ENCODE results near the gene FADS2. TPM values are rescaled to one million over a fixed set of nuclear protein-coding genes. Genes with fewer than 3 reads are reported as not detected.

FADS2 gene
- total and polyA plus RNA-seq, 10 of the 15 experiments (the other 5 are each of a cell fraction or from before 2014, with no cell fraction given), result 3.3 to 313 (median 149) TPM

- H3K27me3 ChIP-seq (replicated peaks in 1 of 2; ENCODE audit: control insufficient read depth in 2 of 2, insufficient read depth in 2 of 2, low read length in 1 of 2), result peaks cover 0 to 1% of the 10 kb centered on the region in 2 experiments; a peak in 1 of 4 replicates
- no peak overlapping the region for H3K4me2 ChIP-seq (ENCODE audit: control insufficient read depth, insufficient read depth)
- FAIRE-seq, result no peak
- ChIA-PET CTCF (interaction anchor here (0.8 to 11.4 kb wide), 4 partner anchors 26 to 175 kb away, joined by 3 to 321 read pairs (median 4); no protein-coding TSS in a partner anchor), POLR2A (no interaction called here), SMC1A (ENCODE audit: uncharacterized antibody, unreplicated experiment) (interaction anchor here (1.2 to 11.0 kb wide), 2 partner anchors 104 to 179 kb away, joined by 3 to 168 read pairs; no protein-coding TSS in a partner anchor), RAD21 (ENCODE audit: unreplicated experiment) (interaction anchor here (1.3 kb wide), 2 partner anchors 178 to 203 kb away, joined by 4 read pairs; no protein-coding TSS in a partner anchor)
- H3K79me2 ChIP-seq (ENCODE audit: control insufficient read depth, insufficient read depth, low read length), result no peaks in the 10 kb centered on the region
- no peak overlapping the region for H3K9ac ChIP-seq (ENCODE audit: control insufficient read depth, insufficient read depth, low read length)
- no peak overlapping the region for H3K4me3 ChIP-seq
- no TSS peak for BruUV-seq (replicated peaks)
- peak; percentile 64 for ATAC-seq
- 39% methylated on average over 19 of the region's 19 CpGs for WGBS (ENCODE audit: insufficient coverage, insufficient replicate concordance, low lambda C conversion rate, missing lambda C conversion rate)
- no peak overlapping the region for H3K27ac ChIP-seq (ENCODE audit: control insufficient read depth, insufficient read depth)
- H4K20me1 ChIP-seq (ENCODE audit: control insufficient read depth, insufficient read depth), result no peaks in the 10 kb centered on the region
- no peak overlapping the region for H2AFZ ChIP-seq (ENCODE audit: control insufficient read depth, low read depth, low read length)
- H3K36me3 ChIP-seq (ENCODE audit: control insufficient read depth in 2 of 2, insufficient read depth in 2 of 2, low read length in 1 of 2), result no peaks in the 10 kb centered on the region
- H3K4me1 ChIP-seq (ENCODE audit: control insufficient read depth, insufficient read depth, low read length), result no peaks in the 10 kb centered on the region
- DNase-seq (ENCODE audit: low read depth, low spot score), result no peak
- intact Hi-C loops (cut with micrococcal nuclease; ENCODE audit: unreplicated experiment) (no loop called here), in situ Hi-C loops (cut with MboI) (no loop called here)
- TF ChIP-seq ATF3 (IDR thresholded peaks at IDR 0.05; ENCODE audit: borderline replicate concordance, extremely low read depth, low read depth, low read length) (no peak), NRF1 (conservative IDR thresholded peaks at IDR 0.05; ENCODE audit: low read depth, low read length) (no peak), BMI1 (IDR thresholded peaks at IDR 0.05; ENCODE audit: borderline replicate concordance) (no peak), ZBTB33 (IDR thresholded peaks at IDR 0.05) (no peak), MEF2A (IDR thresholded peaks at IDR 0.05; ENCODE audit: insufficient read depth, low read depth, low read length) (no peak), BCL11A (IDR thresholded peaks at IDR 0.05; ENCODE audit: low read depth, low read length) (no peak), POLR2AphosphoS2 (IDR thresholded peaks at IDR 0.05; ENCODE audit: low read depth, low read length) (no peak), YY1 (IDR thresholded peaks at IDR 0.05; ENCODE audit: low read depth, low read length) (no peak)
- H3K9me3 ChIP-seq (replicated peaks; ENCODE audit: control insufficient read depth, insufficient read depth, low read length), result no peaks in the 10 kb centered on the region
Observed at GRCh38 chr11:61904539-61905048, 76.5 kb downstream of the FADS2 start.

All from GM12878 (cell line).